ENCODE data around the gene ACSL4. TPM values are rescaled to one million over a fixed set of nuclear protein-coding genes. Genes with fewer than 3 reads are reported as not detected.

Gene ACSL4
- total RNA-seq, 1 donor from 2014 or later, result 62.4 TPM

DNA sequence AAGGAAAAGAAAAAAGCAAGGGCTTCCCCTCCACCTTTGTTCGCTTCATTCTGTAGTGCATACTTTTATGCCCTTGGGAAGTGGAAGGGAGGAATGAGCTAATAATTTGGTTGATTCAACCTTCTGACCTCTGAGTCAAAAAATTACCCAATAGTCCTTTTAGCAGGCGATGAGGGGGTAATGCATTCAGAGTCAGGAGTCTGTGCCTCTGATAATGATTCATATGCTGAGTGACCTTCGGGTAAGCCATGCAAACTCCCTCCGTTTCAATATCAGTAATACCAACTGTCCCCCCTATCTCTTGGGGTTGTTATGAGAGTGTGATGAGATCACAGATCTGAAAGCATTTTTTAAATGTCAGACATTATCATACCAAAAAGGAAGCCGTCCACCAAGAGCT, 41.6 kb upstream of the ACSL4 start:
- Mint-ChIP-seq H3K27ac (ENCODE audit: unreplicated experiment) (no peak overlapping the region), H3K27me3 (ENCODE audit: low read depth) (no peaks in the 10 kb centered on the region), H3K4me1 (peaks cover 30% of the 10 kb centered on the region), H3K36me3 (ENCODE audit: low read depth) (peaks cover 5% of the 10 kb centered on the region), H3K9me3 (peaks cover 8% of the 10 kb centered on the region), H3K4me3 (no peak overlapping the region)
- TF ChIP-seq, protein P1, sequence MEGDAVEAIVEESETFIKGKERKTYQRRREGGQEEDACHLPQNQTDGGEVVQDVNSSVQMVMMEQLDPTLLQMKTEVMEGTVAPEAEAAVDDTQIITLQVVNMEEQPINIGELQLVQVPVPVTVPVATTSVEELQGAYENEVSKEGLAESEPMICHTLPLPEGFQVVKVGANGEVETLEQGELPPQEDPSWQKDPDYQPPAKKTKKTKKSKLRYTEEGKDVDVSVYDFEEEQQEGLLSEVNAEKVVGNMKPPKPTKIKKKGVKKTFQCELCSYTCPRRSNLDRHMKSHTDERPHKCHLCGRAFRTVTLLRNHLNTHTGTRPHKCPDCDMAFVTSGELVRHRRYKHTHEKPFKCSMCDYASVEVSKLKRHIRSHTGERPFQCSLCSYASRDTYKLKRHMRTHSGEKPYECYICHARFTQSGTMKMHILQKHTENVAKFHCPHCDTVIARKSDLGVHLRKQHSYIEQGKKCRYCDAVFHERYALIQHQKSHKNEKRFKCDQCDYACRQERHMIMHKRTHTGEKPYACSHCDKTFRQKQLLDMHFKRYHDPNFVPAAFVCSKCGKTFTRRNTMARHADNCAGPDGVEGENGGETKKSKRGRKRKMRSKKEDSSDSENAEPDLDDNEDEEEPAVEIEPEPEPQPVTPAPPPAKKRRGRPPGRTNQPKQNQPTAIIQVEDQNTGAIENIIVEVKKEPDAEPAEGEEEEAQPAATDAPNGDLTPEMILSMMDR (conservative IDR thresholded peaks at IDR 0.05), result no peak
- no peak for DNase-seq (ENCODE audit: low read depth, low spot score)

DNA sequence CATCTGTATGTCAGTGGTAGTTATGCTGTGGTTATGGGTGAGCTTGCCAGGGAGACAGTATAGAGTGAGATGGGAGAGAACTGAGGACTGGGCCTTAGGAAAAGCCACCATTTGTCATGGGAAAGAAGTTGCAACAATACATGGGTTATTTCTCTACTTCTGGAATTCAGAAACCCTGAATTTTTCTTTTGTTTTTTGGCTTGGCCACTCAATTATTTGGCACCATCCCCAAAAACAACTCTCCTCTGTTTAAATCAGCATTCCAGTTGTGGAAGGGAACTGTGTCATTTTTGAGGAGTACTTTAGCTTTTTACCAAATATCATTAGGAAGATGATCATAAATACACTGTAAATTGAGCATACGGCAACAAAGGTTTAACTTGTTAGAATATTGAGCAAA, 41.1 kb upstream of the ACSL4 start:
- Mint-ChIP-seq H3K4me3 (no peak overlapping the region), H3K4me1 (peaks cover 30% of the 10 kb centered on the region), H3K27ac (ENCODE audit: unreplicated experiment) (no peak overlapping the region), H3K9me3 (peaks cover 11% of the 10 kb centered on the region), H3K27me3 (ENCODE audit: low read depth) (no peaks in the 10 kb centered on the region), H3K36me3 (ENCODE audit: low read depth) (peaks cover 8% of the 10 kb centered on the region)
- TF ChIP-seq, protein P1 (conservative IDR thresholded peaks at IDR 0.05), result no peak
- no peak for DNase-seq (ENCODE audit: low read depth, low spot score)

DNA sequence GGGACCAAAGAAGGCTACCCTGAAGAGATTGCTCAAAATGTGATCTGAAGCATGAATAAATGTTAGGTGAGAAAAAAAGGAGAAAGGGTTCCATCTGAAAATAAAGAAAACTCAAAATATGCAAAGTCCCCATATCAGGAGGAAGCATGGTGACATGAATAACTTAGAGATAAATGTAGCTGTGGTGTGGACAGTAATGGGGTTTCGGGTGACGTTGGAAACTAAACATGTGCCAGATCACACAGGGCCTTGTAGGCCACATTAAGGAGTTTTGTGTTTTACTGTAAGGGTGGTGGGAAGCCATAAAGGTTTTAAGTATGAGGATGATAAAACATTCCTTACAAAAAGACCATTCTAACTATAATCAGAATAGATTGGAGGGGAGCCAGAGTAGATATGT, 40.3 kb upstream of the ACSL4 start:
- Mint-ChIP-seq H3K4me1 (peaks cover 30% of the 10 kb centered on the region), H3K36me3 (ENCODE audit: low read depth) (peaks cover 8% of the 10 kb centered on the region), H3K27ac (ENCODE audit: unreplicated experiment) (no peak overlapping the region), H3K27me3 (ENCODE audit: low read depth) (no peaks in the 10 kb centered on the region), H3K9me3 (peaks cover 11% of the 10 kb centered on the region), H3K4me3 (no peak overlapping the region)
- no peak for DNase-seq (ENCODE audit: low read depth, low spot score)
- TF ChIP-seq, protein P1 (conservative IDR thresholded peaks at IDR 0.05), result no peak

DNA sequence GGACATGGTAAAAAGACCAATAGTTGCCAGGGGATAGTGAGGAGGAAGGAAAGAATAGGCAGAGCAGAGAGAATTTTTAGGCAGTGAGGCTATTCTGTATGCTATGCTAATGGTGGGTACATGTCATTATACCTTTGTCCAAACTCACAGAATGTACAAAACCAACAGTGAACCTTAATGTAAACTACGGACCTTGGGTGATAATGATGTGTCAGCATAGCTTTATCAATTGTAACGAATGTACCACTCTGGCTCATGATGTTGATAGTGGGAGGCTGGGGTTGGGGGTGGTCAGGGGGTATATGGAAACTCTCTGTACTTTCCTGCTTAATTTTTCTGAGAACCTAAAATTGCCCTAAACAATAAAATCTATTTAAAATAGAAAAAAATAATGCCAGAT, 37.7 kb upstream of the ACSL4 start:
- peaks cover 24% of the 10 kb centered on the region for H3K4me1 Mint-ChIP-seq
- peaks cover 15% of the 10 kb centered on the region for H3K9me3 Mint-ChIP-seq
- DNase-seq (ENCODE audit: low read depth, low spot score), result no peak
- no peak overlapping the region for H3K27ac Mint-ChIP-seq (ENCODE audit: unreplicated experiment)
- H3K4me3 Mint-ChIP-seq, result no peak overlapping the region
- H3K36me3 Mint-ChIP-seq (ENCODE audit: low read depth), result peaks cover 15% of the 10 kb centered on the region
- TF ChIP-seq, protein P1 (conservative IDR thresholded peaks at IDR 0.05), result no peak
- H3K27me3 Mint-ChIP-seq (ENCODE audit: low read depth), result no peaks in the 10 kb centered on the region

DNA sequence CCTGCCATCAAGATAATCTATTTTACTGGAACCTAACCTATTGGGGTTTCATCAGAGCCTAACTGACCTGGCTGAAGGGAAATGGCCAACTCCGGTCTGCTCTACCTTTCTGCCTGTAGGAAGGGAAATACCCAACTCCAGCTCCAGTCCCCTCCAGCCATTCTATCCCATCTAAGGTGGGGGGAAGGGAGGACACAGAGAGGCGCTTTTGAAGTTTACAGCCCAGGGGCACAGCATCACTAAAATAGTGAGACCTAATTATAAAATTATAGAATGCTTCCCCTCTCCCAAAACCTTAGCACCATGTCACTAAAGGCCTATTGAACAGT, 27.8 kb upstream of the ACSL4 start:
- Mint-ChIP-seq H3K4me1 (peaks cover 24% of the 10 kb centered on the region), H3K9me3 (peaks cover 8% of the 10 kb centered on the region), H3K36me3 (ENCODE audit: low read depth) (no peaks in the 10 kb centered on the region), H3K27ac (ENCODE audit: unreplicated experiment) (no peak overlapping the region), H3K27me3 (ENCODE audit: low read depth) (no peaks in the 10 kb centered on the region), H3K4me3 (no peak overlapping the region)
- TF ChIP-seq, protein P1 (conservative IDR thresholded peaks at IDR 0.05), result no peak
- no peak for DNase-seq (ENCODE audit: low read depth, low spot score)

Data from neural crest cell (in vitro differentiated cells).